GM12865 (cell line): ENCODE results near the gene ERFE.

Experiments used
- DNase-seq: peaks from one replicate; pipeline ENCODE4 v3.0.0; 2010; ENCODE audit warnings: low read depth
- H3K4me3 ChIP-seq: 2 replicates; pipeline ENCODE4 v1.5.1; 2011; ENCODE audit warnings: mild to moderate bottlenecking, low read depth, low read length, control low read depth
- CTCF ChIP-seq: IDR thresholded peaks from 2 replicates; pipeline ENCODE4 v1.5.1; 2011; ENCODE audit warnings: low read length, control low read depth, low read depth, inconsistent platforms; ENCODE audit not compliant: insufficient read depth; ENCODE audit errors: missing control alignments

ERFE gene

GRCh38 chr2:238131761-238132462 is 26.9 kb upstream of the ERFE start:
- no peak overlapping the region for H3K4me3 ChIP-seq
- TF ChIP-seq CTCF = no peak
- no peak for DNase-seq

- TF ChIP-seq CTCF = no peak
- no peak for DNase-seq
- no peak overlapping the region for H3K4me3 ChIP-seq
Observed at GRCh38 chr2:238132463-238133450, 26.0 kb upstream of the ERFE start.

GRCh38 chr2:238133499-238134392 is 25.0 kb upstream of the ERFE start:
- H3K4me3 ChIP-seq = no peak overlapping the region
- no peak for TF ChIP-seq CTCF
- DNase-seq = no peak

GRCh38 chr2:238134393-238134785 is 24.4 kb upstream of the ERFE start:
- TF ChIP-seq CTCF = no peak
- DNase-seq = no peak
- H3K4me3 ChIP-seq = no peak overlapping the region

GRCh38 chr2:238135601-238136150 is 23.1 kb upstream of the ERFE start:
- TF ChIP-seq CTCF = no peak
- no peak overlapping the region for H3K4me3 ChIP-seq
- no peak for DNase-seq

GRCh38 chr2:238136820-238137537 is 21.8 kb upstream of the ERFE start:
- DNase-seq = no peak
- H3K4me3 ChIP-seq = no peak overlapping the region
- no peak for TF ChIP-seq CTCF
